ENCODE data around the gene GAPDHS. TPM values are rescaled to one million over a fixed set of nuclear protein-coding genes. Genes with fewer than 3 reads are reported as not detected.

GAPDHS gene
- not detected in 2 replicates for total RNA-seq

DNA sequence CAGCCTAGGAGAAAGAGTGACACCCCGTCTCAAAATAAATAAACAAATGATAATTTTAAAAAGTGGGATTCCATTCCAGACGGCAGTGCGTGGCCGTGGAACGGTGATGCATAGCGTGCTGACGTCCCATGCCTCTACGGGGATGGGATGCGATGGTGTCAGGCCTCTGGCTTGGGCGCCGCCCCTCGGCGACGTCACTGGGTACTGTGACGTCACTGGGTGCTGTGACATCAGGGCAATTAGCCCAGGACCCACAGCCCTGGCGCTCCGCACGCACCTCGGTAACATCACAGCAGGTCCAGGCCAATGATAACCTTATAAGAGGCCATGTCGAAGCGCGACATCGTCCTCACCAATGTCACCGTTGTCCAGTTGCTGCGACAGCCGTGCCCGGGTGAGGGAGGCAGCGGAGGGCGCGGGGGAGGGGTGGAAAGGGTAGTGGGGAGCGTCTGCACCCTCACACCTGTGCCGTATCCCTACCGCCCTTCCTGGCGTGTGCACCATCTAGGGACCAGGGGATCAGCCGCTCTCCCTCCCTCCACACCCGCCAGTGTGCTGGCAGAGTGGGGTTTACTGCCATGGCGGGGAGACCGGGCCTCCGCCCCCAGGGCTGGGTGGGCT is at the start of gene GAPDHS:
GAPDHS (plus strand) TSS at position 256 of the 621 bp plus-strand sequence; CDS start at position 328, 72 bp downstream.

DNA sequence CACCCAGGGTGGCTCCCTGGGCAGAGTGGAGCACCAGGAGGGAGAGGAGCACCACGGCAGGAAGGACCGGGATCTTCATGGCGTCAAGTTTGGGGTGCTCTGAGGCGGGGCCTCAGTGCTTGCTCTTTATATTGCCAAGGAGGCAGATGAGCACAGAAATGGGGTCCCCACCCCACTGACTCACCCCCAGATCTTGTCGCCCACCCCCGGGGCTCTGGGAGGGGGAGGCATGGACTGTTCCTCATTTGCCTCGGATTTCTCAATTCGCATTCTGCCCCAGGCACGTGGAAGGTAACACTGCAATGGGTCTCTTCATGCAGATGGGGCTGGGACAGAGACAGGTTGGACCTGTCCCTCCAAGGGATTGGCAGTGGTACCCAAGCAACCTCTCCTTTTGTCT is 42.9 kb upstream of the GAPDHS start, which contains the start of gene KRTDAP:
KRTDAP (minus strand) TSS at position 101 of the 400 bp plus-strand sequence; CDS start at position 79, 22 bp downstream.

DNA sequence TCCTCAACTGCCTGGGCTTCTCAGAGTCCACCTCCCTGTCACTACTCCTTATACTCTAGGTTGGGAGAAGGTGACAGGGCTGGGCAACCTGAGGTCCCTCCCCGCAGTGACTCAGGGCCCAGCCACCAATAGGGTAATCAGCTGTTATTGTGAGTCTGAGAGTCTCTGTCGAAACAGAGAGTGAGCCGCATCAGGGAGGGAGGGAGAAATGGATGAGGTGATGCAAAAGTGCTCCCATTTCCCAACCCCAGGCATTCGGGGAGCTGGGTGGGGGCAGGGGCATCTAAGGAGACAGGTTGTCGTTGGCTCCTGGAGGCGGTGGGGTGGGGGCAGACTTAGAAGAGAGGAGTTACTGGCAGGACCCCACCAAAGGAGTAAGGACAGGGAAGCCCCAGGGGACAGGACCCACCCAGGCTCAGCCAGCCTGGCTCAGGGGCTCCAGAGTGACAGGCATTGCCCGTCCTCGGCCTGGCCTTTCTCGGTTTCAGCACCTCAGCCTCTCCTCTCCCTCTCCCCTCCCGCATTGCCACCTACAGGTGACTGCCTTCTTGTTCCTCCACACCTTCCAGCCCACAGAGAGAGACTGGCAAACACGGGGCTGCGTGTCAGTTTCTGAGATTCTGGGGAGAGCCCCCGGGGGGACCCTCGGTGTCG is 19.5 kb upstream of the GAPDHS start, which contains the start of gene DMKN:
DMKN (minus strand) TSS at position 22 of the 654 bp plus-strand sequence. CDS start 174 bp downstream, outside the sequence.

DNA sequence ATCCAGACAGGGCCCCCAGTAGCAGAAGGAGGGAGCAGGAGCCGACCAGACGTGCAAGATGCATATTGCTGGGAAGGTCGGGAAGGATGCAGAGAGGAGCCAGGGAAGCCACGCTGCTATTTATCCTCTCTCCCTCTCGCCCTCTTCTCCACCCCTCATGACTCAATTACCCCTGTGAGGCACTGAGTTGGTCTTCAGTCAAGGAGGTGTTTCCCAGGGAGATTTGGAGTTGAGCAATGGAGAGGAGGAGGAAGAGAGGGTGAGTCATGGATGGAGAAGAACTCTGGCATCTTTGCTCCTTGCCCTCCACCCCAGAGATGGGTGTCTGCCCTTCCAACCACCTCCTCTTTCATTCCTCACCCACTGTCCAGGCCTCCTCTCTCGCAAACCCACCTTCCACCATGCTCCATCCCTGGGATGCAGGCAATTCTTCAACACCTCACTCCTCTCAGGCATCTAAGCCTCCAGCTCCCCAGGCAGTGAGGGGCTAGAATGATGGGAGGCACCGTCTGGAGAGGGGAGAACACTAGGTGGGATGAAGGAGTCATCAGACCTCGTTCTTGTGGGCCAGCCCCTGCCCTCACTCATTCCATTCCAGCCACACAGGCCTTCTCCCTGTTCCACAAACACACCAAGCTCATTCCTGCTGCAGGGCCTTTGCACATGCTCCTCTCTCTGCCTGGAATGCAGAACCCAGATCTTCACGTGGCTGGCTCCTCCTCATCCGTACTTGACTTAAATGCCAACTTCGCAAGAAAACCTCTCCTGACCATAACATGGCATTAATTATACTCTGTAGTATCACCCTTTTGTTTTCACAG is 4.8 kb upstream of the GAPDHS start, which contains the start of gene SBSN:
SBSN (minus strand) TSS at position 94 of the 821 bp plus-strand sequence; CDS start at position 64, 30 bp downstream.

DNA sequence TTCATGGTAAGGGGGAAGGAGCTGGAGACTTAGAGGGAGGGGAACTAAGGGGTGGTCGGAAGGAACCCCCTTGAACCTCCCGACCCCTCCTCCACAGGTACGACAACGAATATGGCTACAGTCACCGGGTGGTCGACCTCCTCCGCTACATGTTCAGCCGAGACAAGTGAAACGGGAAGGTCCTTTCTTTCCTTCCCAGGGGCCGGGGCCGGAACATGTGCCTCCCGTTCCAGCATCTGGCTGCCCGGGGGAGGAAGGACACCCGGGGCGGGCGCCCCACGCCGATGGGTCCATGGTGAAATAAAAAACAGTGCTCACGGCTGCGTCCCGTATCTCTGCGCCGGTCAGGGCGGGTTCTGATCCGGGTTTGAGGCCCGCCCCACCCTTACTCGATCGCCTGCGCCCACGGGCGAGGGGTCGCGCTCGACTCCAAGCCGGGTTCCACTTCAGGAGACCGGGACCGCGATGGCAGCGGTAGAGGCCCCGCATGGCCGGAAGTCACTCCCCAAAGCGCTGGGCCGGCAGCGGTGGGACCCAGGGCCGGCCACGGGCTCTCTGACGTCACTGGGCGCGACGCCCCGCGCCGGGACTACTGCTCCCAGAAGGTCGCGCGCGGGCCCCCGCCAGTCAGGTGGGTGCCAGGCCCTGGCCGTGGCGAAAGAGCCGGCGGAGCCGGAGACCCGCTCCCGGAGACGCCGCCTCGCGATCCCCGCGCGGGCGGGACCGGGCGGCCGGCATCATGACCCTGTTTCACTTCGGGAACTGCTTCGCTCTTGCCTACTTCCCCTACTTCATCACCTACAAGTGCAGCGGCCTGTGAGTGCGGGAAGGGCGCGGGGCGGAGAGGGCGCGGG is 12.0 kb downstream of the GAPDHS start, which contains the start of gene TMEM147:
TMEM147 (plus strand) TSS at position 626 of the 854 bp plus-strand sequence; CDS start at position 740, 114 bp downstream.

DNA sequence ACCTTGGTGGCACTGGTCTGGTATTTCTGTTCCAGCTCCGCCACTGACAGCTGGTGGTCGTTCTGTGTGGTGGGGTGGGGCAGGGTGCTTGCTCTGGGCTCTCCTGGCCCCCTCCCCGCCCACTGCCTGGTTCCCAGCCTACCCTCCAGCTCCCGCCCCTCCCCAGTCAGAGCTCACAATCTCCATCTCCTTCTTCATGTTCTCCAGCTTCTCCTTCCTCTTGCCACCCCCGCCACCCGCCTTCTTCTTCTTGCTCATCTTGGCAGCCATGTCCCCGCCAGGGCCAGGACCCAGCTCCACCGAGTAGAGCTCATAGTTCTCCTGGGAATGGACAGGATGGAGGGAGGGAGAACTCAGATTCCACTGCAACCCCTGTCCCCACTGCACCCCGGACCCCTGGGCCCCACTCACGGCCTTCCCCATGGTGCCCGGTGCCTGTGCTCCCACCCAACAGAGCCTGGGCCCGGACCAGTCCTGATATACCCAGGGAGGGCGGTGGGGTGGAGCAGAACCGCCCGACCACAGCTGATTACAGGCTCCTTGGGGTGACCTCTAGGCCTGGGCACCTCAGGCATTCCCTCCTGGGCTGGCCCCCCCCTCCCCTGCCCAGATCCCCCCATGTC is 30.1 kb downstream of the GAPDHS start, which contains the start of gene ATP4A:
ATP4A (minus strand) TSS at position 452 of the 623 bp plus-strand sequence; CDS start at position 423, 29 bp downstream.

DNA sequence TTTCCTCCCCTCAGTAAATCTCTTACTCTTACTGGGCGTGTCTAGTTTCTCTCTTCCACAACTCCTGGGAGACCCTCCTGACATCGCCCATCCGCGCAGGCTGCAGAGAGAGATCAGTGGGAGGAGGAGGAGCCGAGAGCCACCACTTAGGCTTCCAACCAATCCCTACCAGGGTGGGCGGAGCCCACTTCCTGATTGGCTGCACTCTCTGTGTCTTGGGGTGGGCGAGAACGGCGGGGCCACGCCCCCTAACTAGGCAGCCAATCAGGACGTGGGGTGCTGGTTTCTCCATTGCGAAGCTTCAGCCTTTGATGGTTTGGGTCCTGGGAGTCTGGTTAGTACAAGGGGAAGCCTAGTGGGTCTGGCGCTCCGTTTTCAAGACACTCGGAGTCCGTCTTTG is 52.6 kb downstream of the GAPDHS start, which contains the start of gene PMIS2:
PMIS2 (plus strand) TSS at position 326 of the 400 bp plus-strand sequence. CDS start 87 bp downstream, outside the sequence.

Other genes starting within 250 kb of the GAPDHS start
- gene MAG, start 241.3 kb upstream of the GAPDHS start, total RNA-seq, result not detected in 2 replicates
- gene CD22, start 204.3 kb upstream of the GAPDHS start, total RNA-seq, result 0.40 and 0.56 TPM in 2 replicates
- gene FFAR1, start 185.6 kb upstream of the GAPDHS start, total RNA-seq, result not detected in 2 replicates
- not detected in 2 replicates for gene FFAR3, start 175.0 kb upstream of the GAPDHS start, total RNA-seq
- gene GPR42, start 162.4 kb upstream of the GAPDHS start, total RNA-seq, result not detected in 2 replicates
- not detected in 2 replicates for gene FFAR2, start 85.2 kb upstream of the GAPDHS start, total RNA-seq
- not detected in 2 replicates for gene KRTDAP, start 43.0 kb upstream of the GAPDHS start, total RNA-seq
- gene DMKN, start 19.8 kb upstream of the GAPDHS start, total RNA-seq, result 0.53 and 2.3 TPM in 2 replicates
- gene SBSN, start 5.1 kb upstream of the GAPDHS start, total RNA-seq, result 0.66 and 0.87 TPM in 2 replicates
- gene TMEM147, start 12.2 kb downstream of the GAPDHS start, total RNA-seq, result 73.3 and 90.4 TPM in 2 replicates
- gene ATP4A, start 30.2 kb downstream of the GAPDHS start, total RNA-seq, result not detected in 2 replicates
- gene PMIS2, start 52.7 kb downstream of the GAPDHS start, total RNA-seq, result not detected in 2 replicates
- 4.4 and 6.7 TPM in 2 replicates for gene HAUS5, start 79.3 kb downstream of the GAPDHS start, total RNA-seq
- gene RBM42, start 95.6 kb downstream of the GAPDHS start, total RNA-seq, result 36.8 and 38.8 TPM in 2 replicates
- 0.12 and 0.26 TPM in 2 replicates for gene ETV2, start 108.3 kb downstream of the GAPDHS start, total RNA-seq
- 462 and 513 TPM in 2 replicates for gene COX6B1, start 114.9 kb downstream of the GAPDHS start, total RNA-seq
- not detected in 2 replicates for gene UPK1A, start 133.1 kb downstream of the GAPDHS start, total RNA-seq
- gene ZBTB32, start 171.1 kb downstream of the GAPDHS start, total RNA-seq, result not detected in 2 replicates
- gene KMT2B, start 184.5 kb downstream of the GAPDHS start, total RNA-seq, result 3.6 and 5.9 TPM in 2 replicates
- 1.1 TPM in 2 replicates for gene IGFLR1, start 209.0 kb downstream of the GAPDHS start, total RNA-seq
- 7.3 and 10.3 TPM in 2 replicates for gene U2AF1L4, start 212.0 kb downstream of the GAPDHS start, total RNA-seq
- gene PSENEN, start 212.2 kb downstream of the GAPDHS start, total RNA-seq, result 16.8 and 17.2 TPM in 2 replicates
- 6.7 and 7.0 TPM in 2 replicates for gene LIN37, start 215.1 kb downstream of the GAPDHS start, total RNA-seq
- gene HSPB6, start 223.6 kb downstream of the GAPDHS start, total RNA-seq, result 55.8 and 106 TPM in 2 replicates
- gene PROSER3, start 224.7 kb downstream of the GAPDHS start, total RNA-seq, result 3.6 and 4.7 TPM in 2 replicates
- 2.9 and 3.2 TPM in 2 replicates for gene ARHGAP33, start 242.1 kb downstream of the GAPDHS start, total RNA-seq

Measured in aortic smooth muscle cell (primary cell).